Choroid plexus epithelial cell (primary cell): ENCODE results near the gene UNC13B.
"Not testable (repeated sequence)": the region's sequence is repeated elsewhere in the genome, so short reads cannot be mapped to it uniquely, and the experiment has no call there.

ENCODE experiments used
- DNase-seq: peaks from one replicate; pipeline ENCODE4 v3.0.0-alpha.2; 2010; ENCODE audit warnings: low read depth
- H3K4me3 ChIP-seq: 2 replicates; pipeline ENCODE4 v1.5.1; 2011; ENCODE audit warnings: low read depth, mild to moderate bottlenecking, control low read depth, low read length, moderate library complexity
- TF ChIP-seq, protein P1 (sequence below): conservative IDR thresholded peaks from 2 replicates; pipeline ENCODE4 v1.5.1; 2011; ENCODE audit warnings: low read depth, mild to moderate bottlenecking, control low read depth, inconsistent platforms, low read length, moderate library complexity

UNC13B gene

DNA sequence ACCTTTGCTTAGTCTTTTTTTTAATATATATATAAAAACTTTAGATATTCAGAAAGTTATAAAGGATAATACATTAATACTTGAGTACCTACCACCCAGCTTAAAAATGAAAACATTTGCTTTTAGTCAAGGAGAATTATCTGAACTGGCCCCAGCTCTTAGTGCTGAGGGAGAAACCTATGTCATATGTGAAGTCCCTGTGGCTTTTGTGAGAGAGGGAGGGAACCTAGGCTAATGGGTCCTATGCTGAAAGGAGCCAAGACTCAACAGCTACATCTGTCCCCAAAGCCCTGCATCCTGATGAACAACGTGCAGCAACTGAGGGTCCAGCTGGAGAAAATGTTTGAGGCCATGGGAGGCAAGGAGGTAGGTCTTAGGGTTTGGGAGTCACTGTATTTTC is 236.1 kb downstream of the UNC13B start:
- TF ChIP-seq, protein P1, sequence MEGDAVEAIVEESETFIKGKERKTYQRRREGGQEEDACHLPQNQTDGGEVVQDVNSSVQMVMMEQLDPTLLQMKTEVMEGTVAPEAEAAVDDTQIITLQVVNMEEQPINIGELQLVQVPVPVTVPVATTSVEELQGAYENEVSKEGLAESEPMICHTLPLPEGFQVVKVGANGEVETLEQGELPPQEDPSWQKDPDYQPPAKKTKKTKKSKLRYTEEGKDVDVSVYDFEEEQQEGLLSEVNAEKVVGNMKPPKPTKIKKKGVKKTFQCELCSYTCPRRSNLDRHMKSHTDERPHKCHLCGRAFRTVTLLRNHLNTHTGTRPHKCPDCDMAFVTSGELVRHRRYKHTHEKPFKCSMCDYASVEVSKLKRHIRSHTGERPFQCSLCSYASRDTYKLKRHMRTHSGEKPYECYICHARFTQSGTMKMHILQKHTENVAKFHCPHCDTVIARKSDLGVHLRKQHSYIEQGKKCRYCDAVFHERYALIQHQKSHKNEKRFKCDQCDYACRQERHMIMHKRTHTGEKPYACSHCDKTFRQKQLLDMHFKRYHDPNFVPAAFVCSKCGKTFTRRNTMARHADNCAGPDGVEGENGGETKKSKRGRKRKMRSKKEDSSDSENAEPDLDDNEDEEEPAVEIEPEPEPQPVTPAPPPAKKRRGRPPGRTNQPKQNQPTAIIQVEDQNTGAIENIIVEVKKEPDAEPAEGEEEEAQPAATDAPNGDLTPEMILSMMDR, result no peak
- no peak overlapping the region for H3K4me3 ChIP-seq
- DNase-seq, result no peak

DNA sequence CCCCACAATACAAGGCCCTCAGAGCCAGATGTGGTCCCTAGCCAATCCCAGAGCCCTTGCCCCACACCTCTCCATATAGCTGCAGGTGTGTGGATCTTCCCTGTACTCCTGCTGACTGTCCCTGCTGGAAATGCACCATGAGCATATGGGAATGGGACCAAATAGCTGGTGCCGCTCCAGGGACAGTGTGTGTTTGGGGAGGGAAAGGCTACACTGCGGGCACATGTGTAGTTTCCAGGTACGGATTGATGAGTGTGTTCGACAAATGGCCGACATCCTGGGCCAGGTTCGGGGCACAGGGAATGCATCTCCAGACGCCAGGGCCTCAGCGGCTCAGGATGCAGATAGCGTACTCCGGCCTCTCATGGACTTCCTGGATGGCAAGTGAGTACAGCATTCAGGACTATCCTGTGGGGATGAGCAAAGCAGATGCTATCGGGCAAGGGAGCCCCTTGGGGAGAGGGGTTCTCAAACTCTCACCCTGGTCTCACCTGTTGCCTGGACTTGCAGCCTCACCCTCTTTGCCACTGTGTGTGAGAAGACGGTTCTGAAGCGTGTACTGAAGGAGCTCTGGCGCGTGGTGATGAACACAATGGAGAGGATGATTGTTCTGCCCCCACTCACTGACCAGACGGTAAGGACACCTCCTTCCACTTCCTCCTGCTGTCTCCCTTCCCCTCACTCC is 237.0 kb downstream of the UNC13B start:
- TF ChIP-seq, protein P1, result no peak
- DNase-seq, result no peak
- no peak overlapping the region for H3K4me3 ChIP-seq

DNA sequence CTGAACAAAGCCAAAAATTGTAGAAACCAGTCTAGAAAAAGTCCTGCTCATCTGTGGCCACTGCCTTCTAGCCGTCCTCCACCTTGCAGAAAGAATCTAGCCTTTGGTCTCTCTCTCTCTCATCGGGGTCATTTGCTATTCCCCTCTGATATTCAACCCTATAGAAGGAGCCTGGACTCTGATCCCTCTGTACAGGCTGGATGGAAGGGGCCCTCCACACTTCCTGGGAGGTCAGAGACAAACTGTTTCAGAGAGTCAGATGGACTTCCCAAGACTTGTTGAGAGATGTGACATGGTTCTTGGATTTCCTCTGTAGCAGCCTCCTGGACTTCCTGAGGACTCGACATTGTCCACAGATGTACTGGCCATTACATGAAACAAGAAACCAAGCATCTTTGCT is 243.1 kb downstream of the UNC13B start:
- H3K4me3 ChIP-seq, result no peak overlapping the region
- no peak for DNase-seq
- TF ChIP-seq, protein P1, result no peak

DNA sequence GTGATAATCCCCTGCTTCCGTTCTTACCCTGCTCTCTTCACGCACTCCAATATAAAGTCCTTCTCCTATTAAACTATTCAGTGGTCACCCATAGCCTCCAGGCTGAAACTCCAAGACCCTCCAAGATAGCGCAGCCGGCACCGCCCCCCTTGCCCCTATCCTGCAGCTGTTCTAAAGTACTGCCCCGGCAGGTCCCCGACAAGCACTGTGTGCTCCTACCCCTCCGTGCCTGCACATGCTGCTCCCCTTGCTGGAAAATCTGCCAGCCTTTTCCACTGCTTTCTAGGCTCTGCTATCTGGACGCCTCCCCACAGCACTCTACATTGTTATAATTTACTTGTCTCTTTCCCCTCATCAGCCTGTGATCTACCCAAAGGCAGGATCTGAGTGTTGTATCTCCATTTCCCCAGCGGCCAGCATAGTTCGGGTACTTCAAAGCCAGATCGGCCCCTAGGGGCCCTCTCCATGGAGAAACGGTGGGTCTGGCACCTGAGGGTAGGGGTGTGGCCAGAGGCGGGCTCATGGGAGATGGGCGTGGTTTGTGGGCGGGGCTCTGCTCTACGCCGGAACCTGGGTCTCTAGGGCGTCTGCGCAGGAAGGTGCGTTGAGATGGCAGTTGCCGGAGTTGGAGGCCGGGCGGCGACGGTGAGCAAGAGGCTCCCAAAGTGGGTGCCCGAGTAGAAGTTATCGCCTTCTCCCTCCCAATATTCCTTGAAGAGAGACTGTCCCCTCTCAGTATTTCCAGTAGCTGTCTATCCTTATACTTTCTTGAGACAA is 244.6 kb downstream of the UNC13B start:
- peak overlapping the region; percentile 36 for H3K4me3 ChIP-seq
- DNase-seq, result peak; percentile 28
- TF ChIP-seq, protein P1, result no peak

DNA sequence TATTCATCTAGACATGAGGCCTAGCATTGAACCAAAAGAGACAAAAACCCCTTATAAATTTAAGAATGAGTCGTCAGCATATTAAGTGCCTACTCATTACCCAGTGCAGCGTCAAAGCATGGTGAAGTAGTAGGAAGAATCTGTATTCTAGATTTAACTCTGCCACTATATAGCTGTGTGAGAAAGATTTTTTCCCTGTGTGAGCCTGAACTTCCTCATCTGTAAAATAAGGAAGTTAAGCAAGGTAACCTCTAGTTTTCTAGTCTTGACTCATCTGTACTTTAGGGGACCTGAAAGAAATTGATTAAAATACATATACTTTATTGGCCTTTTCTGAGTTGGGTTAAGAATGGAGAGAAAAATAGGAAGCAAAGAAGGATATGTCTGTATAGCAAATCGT is 246.0 kb downstream of the UNC13B start:
- TF ChIP-seq, protein P1, result no peak
- DNase-seq, result no peak
- H3K4me3 ChIP-seq, result no peak overlapping the region

DNA sequence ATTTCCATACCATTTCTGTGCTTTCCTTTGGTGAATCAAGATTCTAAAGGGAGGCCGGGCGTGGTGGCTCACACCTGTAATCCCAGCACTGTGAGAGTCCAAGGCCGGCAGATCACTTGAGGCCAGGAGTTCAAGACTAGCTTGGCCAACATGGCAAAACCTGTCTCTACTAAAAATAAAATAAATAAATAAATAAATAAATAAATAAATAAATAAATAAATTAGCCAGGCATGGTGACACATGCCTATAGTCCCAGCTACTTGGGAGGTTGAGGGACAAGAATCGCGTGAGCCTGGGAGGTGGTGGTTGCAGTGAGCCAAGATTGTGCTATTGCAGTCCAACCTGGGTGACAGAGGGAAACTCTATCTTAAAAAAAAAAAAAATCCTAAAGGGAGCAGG is 247.6 kb downstream of the UNC13B start:
- DNase-seq, H3K4me3 ChIP-seq: not testable (repeated sequence)

DNA sequence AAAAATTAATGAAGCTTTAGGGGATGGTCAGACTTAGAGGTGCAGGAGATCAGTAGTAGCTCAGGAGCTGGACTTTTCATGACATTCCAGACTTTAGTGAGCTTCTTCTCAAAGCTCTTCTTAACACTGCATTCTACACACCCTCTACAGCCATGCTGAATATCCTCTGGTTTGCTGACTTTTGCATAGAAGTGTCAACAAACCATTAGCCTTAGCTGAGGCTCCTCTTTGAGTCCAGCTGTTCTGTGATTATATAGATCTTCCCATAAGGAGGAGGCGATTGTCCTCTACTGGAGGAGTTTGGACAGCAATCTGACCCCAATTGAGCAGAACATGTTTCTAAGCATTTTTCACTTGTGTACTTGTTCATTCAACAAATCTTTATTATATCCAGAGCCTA is 253.1 kb downstream of the UNC13B start:
- TF ChIP-seq, protein P1, result peak; percentile 28
- peak; percentile 21 for DNase-seq

More for the DNA sequence above, 253.1 kb downstream of the UNC13B start:
- no peak overlapping the region for H3K4me3 ChIP-seq
